SU-DHL-6 (cell line): ENCODE results near the gene CSF2RB.

ENCODE experiments used
- CTCF ChIP-seq: fragments of 200-600 bp; sonication (generic); IDR thresholded peaks from one replicate; pipeline ENCODE4 v1.5.1; 2017; ENCODE audit warnings: antibody characterized with exemption, mild to moderate bottlenecking, low read length, moderate library complexity; ENCODE audit not compliant: insufficient read depth, poor library complexity, severe bottlenecking
- EZH2phosphoT487 ChIP-seq: fragments of 200-600 bp; sonication (generic), shearing (Covaris generic); conservative IDR thresholded peaks from 2 replicates; pipeline ENCODE4 v1.6.1; 2018; ENCODE audit warnings: mild to moderate bottlenecking, antibody characterized with exemption, low read length, moderate library complexity, mixed read lengths

- no peak for TF ChIP-seq EZH2phosphoT487
- no peak for TF ChIP-seq CTCF
Measured at GRCh38 chr22:36907253-36908195, 5.9 kb upstream of the CSF2RB start.
